Prostate gland (tissue), 2 donors: ENCODE measurements around the gene PNO1.

Experiments used
- CTCF ChIP-seq, 4 experiments: fragments of 200-600 bp in 2 of 4; fragments of 450-650 bp in 2 of 4; sonication (generic) in 2 of 4; IDR thresholded peaks; 1 replicate in 3 of 4; 2 replicates in 1 of 4; pipeline ENCODE4 v1.5.1; 2016 to 2019; ENCODE audit warnings: antibody characterized with exemption in 4 of 4, mild to moderate bottlenecking in 2 of 4, moderate library complexity in 2 of 4
- POLR2A ChIP-seq: fragments of 450-650 bp; IDR thresholded peaks from one replicate; pipeline ENCODE4 v1.6.1; 2016; ENCODE audit warnings: antibody characterized with exemption, mild to moderate bottlenecking
- POLR2AphosphoS5 ChIP-seq: sonication (generic); formaldehyde crosslinking; IDR thresholded peaks from one replicate; pipeline ENCODE4 v1.6.1; 2017; ENCODE audit warnings: antibody characterized with exemption

GRCh38 chr2:68187329-68187728, 29.6 kb downstream of the PNO1 start:
- TF ChIP-seq CTCF (IDR thresholded peaks at IDR 0.05) (no peak), POLR2AphosphoS5 (no peak), POLR2A (no peak)
